Heart left ventricle (tissue), 13 donors: ENCODE results near the gene PRDM5.

Experiments
- POLR2A ChIP-seq, 2 donors: fragments of 450-650 bp; IDR thresholded peaks; one replicate each; pipeline ENCODE4 v1.6.1; 2017; ENCODE audit warnings: antibody characterized with exemption in 2 of 2, mild to moderate bottlenecking in 2 of 2, moderate library complexity in 2 of 2
- TF ChIP-seq, protein P1 (sequence below), 12 donors: fragments of 200-600 bp; sonication (generic) in 4 of 12; IDR thresholded peaks; one replicate each; pipeline versions ENCODE4 v1.5.0 to v1.8.0; 2018 to 2022; ENCODE audit warnings: antibody characterized with exemption in 12 of 12, mild to moderate bottlenecking in 5 of 12
- donor health status: ischemic (EF 13 %, LVEDD 7.1; RV severe dilation, severe dysfunction).
- donor health status: DM: no; HTN: yes; CAD: no.
- donor health status: DM: no; HTN: no; CAD: no.
- donor health status: ischemic (EF 25% LVEDD 6.9; RV normal size, moderate dysfunction).
- donor health status: ischemic (EF 25% LVEDD 5.7; RV mildly dilated, moderate dysfunction).
- donor health status: ischemic (EF 35%, LVEDD 5.7; RV mildly dilated, moderate dysfunction).
- donor health status: nonischemic (EF 11% LVEDD 7.7; RV severe dilation, severe dysfunction).
- donor health status: DM: yes; HTN: yes; CAD: no.
- donor health status: PGD.
- donor health status: ischemic (EF 29% LVEDD 5.4; RV normal size, mild dysfunction).
- donor health status: nonischemic (EF 23%, LVEDD 6.1; RV moderate dilation, normal function).

DNA sequence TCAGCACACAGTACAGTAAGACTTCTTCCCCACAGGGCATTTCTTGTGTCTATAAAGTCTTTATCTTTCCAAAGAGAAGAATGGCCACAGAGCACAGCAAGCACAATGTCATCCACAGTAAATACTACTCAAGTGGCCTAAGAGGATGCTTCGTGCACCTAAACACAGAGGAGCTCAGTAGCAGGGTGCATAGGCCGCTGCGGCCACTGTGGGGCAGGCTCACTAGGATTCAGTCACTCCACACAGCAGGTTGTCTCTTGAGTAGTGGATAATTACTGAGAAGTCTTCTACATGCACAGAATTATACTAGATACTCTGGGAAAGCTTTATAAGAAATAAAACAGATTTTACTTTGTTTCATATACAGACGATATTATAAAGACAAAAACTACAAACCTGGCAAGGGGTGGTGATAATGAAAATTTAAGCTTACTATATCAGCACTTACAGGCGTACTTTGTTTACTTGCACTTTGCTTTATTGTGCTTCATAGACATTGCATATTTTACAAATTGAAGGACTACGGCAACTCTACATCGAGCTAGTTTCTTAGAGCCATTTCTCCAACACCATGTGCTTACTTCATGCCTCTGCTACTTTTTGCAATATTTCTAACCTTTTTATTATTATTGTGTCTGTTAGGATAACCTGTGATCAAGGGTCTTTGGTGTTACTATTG is 78.5 kb downstream of the PRDM5 start:
- TF ChIP-seq, protein P1, sequence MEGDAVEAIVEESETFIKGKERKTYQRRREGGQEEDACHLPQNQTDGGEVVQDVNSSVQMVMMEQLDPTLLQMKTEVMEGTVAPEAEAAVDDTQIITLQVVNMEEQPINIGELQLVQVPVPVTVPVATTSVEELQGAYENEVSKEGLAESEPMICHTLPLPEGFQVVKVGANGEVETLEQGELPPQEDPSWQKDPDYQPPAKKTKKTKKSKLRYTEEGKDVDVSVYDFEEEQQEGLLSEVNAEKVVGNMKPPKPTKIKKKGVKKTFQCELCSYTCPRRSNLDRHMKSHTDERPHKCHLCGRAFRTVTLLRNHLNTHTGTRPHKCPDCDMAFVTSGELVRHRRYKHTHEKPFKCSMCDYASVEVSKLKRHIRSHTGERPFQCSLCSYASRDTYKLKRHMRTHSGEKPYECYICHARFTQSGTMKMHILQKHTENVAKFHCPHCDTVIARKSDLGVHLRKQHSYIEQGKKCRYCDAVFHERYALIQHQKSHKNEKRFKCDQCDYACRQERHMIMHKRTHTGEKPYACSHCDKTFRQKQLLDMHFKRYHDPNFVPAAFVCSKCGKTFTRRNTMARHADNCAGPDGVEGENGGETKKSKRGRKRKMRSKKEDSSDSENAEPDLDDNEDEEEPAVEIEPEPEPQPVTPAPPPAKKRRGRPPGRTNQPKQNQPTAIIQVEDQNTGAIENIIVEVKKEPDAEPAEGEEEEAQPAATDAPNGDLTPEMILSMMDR (IDR thresholded peaks at IDR 0.05), result peak in 9 of 12 donors; percentile 10 to 53 (median 36)
- TF ChIP-seq POLR2A (IDR thresholded peaks at IDR 0.05), result no peak
